Astrocyte of the cerebellum (primary cell): ENCODE results near the gene HPSE2.

Source experiments
- DNase-seq: peaks from one replicate; pipeline ENCODE4 v3.0.0-alpha.2; 2011; ENCODE audit warnings: low read depth
- H3K4me3 ChIP-seq: 2 replicates; pipeline ENCODE4 v1.5.1; 2011; ENCODE audit warnings: mild to moderate bottlenecking, low read depth, low read length, moderate library complexity
- in situ Hi-C: cut with HindIII; loops from 2 replicates; pipeline ENCODE4 v1.10.0; 2017; ENCODE audit warnings: low sequenced_read_pairs
- TF ChIP-seq, protein P1 (sequence below): IDR thresholded peaks from 2 replicates; pipeline ENCODE4 v1.5.1; 2012; ENCODE audit warnings: low read length, low read depth, moderate library complexity, mild to moderate bottlenecking; ENCODE audit errors: missing control alignments

HPSE2 gene

DNA sequence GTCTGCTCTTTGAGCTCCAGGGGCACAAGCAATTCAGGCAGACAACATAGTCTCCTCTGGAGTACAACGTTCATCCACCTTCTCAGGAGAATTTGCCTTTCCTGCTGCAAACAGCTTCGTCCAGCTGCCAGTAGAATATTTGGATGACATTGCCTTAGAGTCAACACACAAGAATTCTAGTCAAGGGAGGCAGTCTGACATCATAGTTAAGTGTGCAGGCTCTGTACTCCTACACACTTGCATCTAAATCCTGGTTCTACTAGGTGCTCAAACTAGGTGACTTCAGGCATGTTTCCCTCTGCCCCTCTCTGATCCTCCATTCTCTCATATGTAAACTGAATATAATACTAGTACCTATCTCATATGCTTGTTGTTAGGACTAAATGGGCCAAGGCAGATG is 314.8 kb downstream of the HPSE2 start:
- in situ Hi-C loops: no loop called here
- no peak for DNase-seq
- TF ChIP-seq, protein P1, sequence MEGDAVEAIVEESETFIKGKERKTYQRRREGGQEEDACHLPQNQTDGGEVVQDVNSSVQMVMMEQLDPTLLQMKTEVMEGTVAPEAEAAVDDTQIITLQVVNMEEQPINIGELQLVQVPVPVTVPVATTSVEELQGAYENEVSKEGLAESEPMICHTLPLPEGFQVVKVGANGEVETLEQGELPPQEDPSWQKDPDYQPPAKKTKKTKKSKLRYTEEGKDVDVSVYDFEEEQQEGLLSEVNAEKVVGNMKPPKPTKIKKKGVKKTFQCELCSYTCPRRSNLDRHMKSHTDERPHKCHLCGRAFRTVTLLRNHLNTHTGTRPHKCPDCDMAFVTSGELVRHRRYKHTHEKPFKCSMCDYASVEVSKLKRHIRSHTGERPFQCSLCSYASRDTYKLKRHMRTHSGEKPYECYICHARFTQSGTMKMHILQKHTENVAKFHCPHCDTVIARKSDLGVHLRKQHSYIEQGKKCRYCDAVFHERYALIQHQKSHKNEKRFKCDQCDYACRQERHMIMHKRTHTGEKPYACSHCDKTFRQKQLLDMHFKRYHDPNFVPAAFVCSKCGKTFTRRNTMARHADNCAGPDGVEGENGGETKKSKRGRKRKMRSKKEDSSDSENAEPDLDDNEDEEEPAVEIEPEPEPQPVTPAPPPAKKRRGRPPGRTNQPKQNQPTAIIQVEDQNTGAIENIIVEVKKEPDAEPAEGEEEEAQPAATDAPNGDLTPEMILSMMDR: no peak
- H3K4me3 ChIP-seq: no peak overlapping the region

DNA sequence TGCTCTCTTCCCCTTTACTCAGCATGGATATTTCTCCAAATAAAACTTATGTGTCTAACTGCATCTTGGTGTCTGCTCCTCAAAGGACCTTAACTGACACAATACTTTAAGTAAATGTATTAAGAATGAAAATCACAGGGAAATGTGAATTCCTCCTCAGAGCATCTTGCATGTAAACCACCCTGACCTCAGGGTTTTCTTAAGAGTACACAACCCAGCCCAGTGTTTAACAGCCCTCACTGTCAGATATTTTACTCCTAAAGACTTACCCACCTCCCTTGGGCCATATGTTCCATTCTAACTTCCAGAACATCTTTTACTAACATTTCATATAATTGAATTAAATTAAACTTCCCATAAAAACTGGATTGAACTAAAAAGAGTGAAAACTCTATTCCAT is 315.3 kb downstream of the HPSE2 start:
- in situ Hi-C loops: no loop called here
- TF ChIP-seq, protein P1: no peak
- DNase-seq: no peak
- H3K4me3 ChIP-seq: no peak overlapping the region

DNA sequence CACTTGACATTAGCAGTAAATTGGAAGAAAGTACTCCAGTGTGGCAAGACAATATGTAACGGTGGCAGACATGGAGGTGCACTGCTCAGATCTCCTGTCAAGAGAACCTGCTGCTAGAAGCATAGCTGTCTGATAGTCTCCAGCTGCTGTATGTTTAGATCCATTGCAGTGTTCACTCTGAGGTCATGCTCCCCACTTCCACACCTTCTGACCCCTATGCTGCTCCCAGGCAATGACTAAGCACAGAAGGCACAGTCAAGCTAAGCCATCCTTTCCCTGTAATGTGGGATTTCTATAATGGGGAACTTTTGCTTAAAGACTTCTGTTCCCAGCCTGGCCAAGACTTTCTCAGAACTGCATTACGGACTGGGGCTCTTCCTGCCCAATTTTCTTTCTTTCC is 315.8 kb downstream of the HPSE2 start:
- DNase-seq: no peak
- TF ChIP-seq, protein P1: no peak
- H3K4me3 ChIP-seq: no peak overlapping the region
- in situ Hi-C loops: no loop called here

DNA sequence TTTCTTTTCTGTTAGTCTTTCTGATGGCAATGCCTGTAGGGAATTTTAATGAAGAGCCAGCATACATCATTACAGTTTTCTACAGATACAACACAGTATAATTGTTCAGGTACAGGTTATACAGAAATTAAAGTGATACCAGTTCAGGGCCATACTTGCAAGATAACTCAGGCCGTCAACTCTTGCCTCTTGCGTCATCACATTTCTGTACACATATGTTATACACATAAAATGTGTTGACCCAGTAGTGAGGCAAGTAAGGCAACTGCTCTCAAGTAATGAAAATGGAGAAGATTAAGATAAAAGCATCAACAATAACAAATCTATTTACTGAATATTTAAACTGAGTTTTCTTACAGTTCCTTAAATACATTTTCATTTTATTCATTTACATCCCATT is 317.8 kb downstream of the HPSE2 start:
- in situ Hi-C loops: no loop called here
- no peak for DNase-seq
- TF ChIP-seq, protein P1: no peak

DNA sequence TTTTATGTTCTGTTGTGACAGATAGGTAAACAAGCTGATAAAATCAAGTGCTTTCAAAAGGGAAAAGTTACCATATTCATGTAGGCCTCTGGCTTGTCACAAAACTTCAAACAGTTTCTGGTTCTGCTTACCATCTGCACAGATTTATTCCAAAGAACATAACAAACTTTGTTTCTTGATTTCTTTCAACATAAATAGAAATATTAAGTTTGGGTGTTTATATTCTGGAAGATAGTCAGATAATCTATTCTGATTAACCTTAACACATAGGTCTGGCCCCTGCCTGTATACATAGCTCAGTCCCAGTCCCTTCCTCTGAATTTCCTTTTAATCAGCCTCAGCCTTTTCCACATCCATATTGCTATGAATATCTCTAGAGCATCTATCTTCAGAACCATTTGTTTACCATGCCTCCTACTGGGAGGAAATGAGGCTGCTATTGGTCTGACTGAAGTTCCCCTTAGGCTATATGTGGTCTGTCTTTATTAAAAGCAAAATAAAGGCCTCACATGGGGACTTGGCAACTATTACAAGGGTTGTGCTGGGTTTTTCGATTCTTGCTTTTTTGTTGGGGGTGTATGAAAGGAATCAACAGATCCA is 319.0 kb downstream of the HPSE2 start:
- H3K4me3 ChIP-seq: no peak overlapping the region
- in situ Hi-C loops: no loop called here
- TF ChIP-seq, protein P1: no peak
- DNase-seq: peak; percentile 2

More for the DNA sequence above, 317.8 kb downstream of the HPSE2 start:
- no peak overlapping the region for H3K4me3 ChIP-seq

DNA sequence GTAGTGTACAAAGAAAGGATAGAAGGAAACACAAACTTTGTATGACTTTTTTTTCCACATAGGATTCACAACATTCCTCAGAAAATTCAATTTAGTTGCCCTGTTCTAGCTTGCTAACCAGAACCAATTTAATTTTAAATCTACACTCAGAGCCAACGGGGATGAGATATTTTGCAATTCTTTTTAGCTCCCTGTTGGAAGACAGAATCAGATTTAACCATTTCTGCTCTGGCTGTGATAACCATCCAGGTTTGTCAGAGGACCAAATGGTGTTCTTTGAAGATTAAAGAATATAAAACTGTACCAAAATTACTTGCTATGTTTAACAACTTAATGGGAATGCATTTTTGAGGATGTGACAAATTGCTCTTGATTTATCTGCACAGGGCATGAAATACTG is 319.7 kb downstream of the HPSE2 start:
- TF ChIP-seq, protein P1: no peak
- no peak for DNase-seq
- no peak overlapping the region for H3K4me3 ChIP-seq

More for the DNA sequence above, 319.7 kb downstream of the HPSE2 start:
- in situ Hi-C loops: no loop called here
